Hematopoietic multipotent progenitor cell treated with erythropoietin and hydrocortisone succinate and interleukin-3 and kit ligand, for 6 days (in vitro differentiated cells): ENCODE results near the gene TARBP1.
"Not testable (repeated sequence)": the region's sequence is repeated elsewhere in the genome, so short reads cannot be mapped to it uniquely, and the experiment has no call there.

ENCODE experiments used
- DNase-seq: peaks from one replicate; pipeline ENCODE4 v3.0.0-alpha.2; 2015

The TARBP1 gene

GRCh38 chr1:234381699-234382555 lies 97.1 kb downstream of the TARBP1 start:
- DNase-seq, result no peak

GRCh38 chr1:234379591-234380109 lies 99.3 kb downstream of the TARBP1 start:
- DNase-seq, result not testable (repeated sequence)

GRCh38 chr1:234375672-234376071 lies 103.3 kb downstream of the TARBP1 start:
- no peak for DNase-seq

GRCh38 chr1:234373959-234374254 lies 105.1 kb downstream of the TARBP1 start:
- no peak for DNase-seq

GRCh38 chr1:234373064-234373958 lies 105.7 kb downstream of the TARBP1 start, which contains the start of gene COA6:
Gene COA6 (plus strand): TSS chr1:234373456. CDS start chr1:234373467, 11 bp downstream.
- peak; percentile 99 for DNase-seq

GRCh38 chr1:234372011-234372757 lies 106.8 kb downstream of the TARBP1 start:
- peak; percentile 20 for DNase-seq

GRCh38 chr1:234371414-234371813 lies 107.6 kb downstream of the TARBP1 start:
- no peak for DNase-seq

- peak; percentile 59 for DNase-seq
These were observed 109.2 kb downstream of the TARBP1 start for GRCh38 chr1:234369784-234370183.

- DNase-seq, result no peak
These were observed 109.9 kb downstream of the TARBP1 start for GRCh38 chr1:234369033-234369430.

- DNase-seq, result no peak
These were observed 110.5 kb downstream of the TARBP1 start for GRCh38 chr1:234368320-234369032.

- DNase-seq, result no peak
These were observed 116.4 kb downstream of the TARBP1 start for GRCh38 chr1:234362558-234362957.

GRCh38 chr1:234361102-234361603 lies 117.8 kb downstream of the TARBP1 start:
- DNase-seq, result peak; percentile 37

GRCh38 chr1:234357831-234358230 lies 121.1 kb downstream of the TARBP1 start:
- no peak for DNase-seq

GRCh38 chr1:234356615-234357269 lies 122.2 kb downstream of the TARBP1 start:
- peak; percentile 35 for DNase-seq

- DNase-seq, result no peak
These were observed 123.0 kb downstream of the TARBP1 start for GRCh38 chr1:234355782-234356510.

GRCh38 chr1:234348964-234349363 lies 130.0 kb downstream of the TARBP1 start:
- no peak for DNase-seq

- no peak for DNase-seq
These were observed 133.7 kb downstream of the TARBP1 start for GRCh38 chr1:234345237-234345636.

GRCh38 chr1:234342774-234343173 lies 136.2 kb downstream of the TARBP1 start:
- no peak for DNase-seq
